Peyer's patch (tissue), 4 donors: ENCODE results near the gene CHIA. TPM values are rescaled to one million over a fixed set of nuclear protein-coding genes. Genes with fewer than 3 reads are reported as not detected.

ENCODE experiments used
- DNase-seq, 3 donors: peaks; one replicate each; pipeline ENCODE4 v3.0.0-alpha.2; 2017 to 2019
- H3K27ac ChIP-seq, 4 donors: fragments of 200-600 bp; sonication (generic); one replicate each; pipeline ENCODE4 v1.5.1; 2016 to 2019
- H3K27me3 ChIP-seq, 2 donors: fragments of 200-600 bp; sonication (generic); one replicate each; pipeline ENCODE4 v1.5.1; 2019
- H3K36me3 ChIP-seq, 3 donors: fragments of 200-600 bp; sonication (generic); one replicate each; pipeline ENCODE4 v1.5.1; 2016 to 2019
- H3K4me1 ChIP-seq, 4 donors: fragments of 200-600 bp; sonication (generic); one replicate each; pipeline ENCODE4 v1.5.1; 2016 to 2019
- H3K4me3 ChIP-seq, 4 donors: fragments of 200-600 bp; sonication (generic); 1 replicate in 3 of 4; 2 replicates in 1 of 4; pipeline ENCODE4 v1.5.1; 2016 to 2019; ENCODE audit warnings: mild to moderate bottlenecking in 1 of 4
- H3K9me3 ChIP-seq, 4 donors: fragments of 200-600 bp; sonication (generic); one replicate each; pipeline ENCODE4 v1.5.1; 2016 to 2019; ENCODE audit warnings: mild to moderate bottlenecking in 1 of 4
- CTCF ChIP-seq, 6 experiments: fragments of 450-650 bp in 4 of 6; fragments of 200-600 bp in 2 of 6; sonication (generic) in 1 of 6; IDR thresholded peaks; one replicate each; pipeline ENCODE4 v1.5.1; 2017 to 2019; ENCODE audit warnings: antibody characterized with exemption in 6 of 6, mild to moderate bottlenecking in 3 of 6, moderate library complexity in 1 of 6
- POLR2A ChIP-seq, 2 donors: fragments of 450-650 bp; IDR thresholded peaks; one replicate each; pipeline ENCODE4 v1.5.1; 2017; ENCODE audit warnings: antibody characterized with exemption in 2 of 2, mild to moderate bottlenecking in 2 of 2, moderate library complexity in 2 of 2
- total RNA-seq, 4 donors: library from RNA; depleted of rRNA; stranded (reverse); fragments of >200 nt; gene quantifications; one replicate each; pipeline ENCODE4 v1.1.0, GENCODE V29; 2016

CHIA gene
- total RNA-seq, 4 donors from 2014 or later: not detected

- DNase-seq: no peak
- Histone ChIP-seq H3K9me3 (peaks cover 0 to 2% (median 0%) of the 10 kb centered on the region in 4 donors), H3K27me3 (no peaks in the 10 kb centered on the region)
Measured at GRCh38 chr1:111302374-111302773, 11.7 kb downstream of the CHIA start.

GRCh38 chr1:111309690-111310089, 19.0 kb downstream of the CHIA start:
- Histone ChIP-seq H3K27ac (no peak overlapping the region), H3K4me3 (no peak overlapping the region), H3K9me3 (peaks cover 0 to 2% (median 0%) of the 10 kb centered on the region in 4 donors), H3K36me3 (no peaks in the 10 kb centered on the region), H3K27me3 (no peaks in the 10 kb centered on the region), H3K4me1 (no peaks in the 10 kb centered on the region)
- TF ChIP-seq CTCF (IDR thresholded peaks at IDR 0.05) (no peak), POLR2A (IDR thresholded peaks at IDR 0.05) (no peak)
- DNase-seq: no peak

More at GRCh38 chr1:111302374-111302773, 11.7 kb downstream of the CHIA start:
- Histone ChIP-seq H3K27ac (no peak overlapping the region), H3K36me3 (no peaks in the 10 kb centered on the region), H3K4me3 (no peak overlapping the region), H3K4me1 (no peaks in the 10 kb centered on the region)
- TF ChIP-seq POLR2A (IDR thresholded peaks at IDR 0.05): no peak
- TF ChIP-seq CTCF (IDR thresholded peaks at IDR 0.05): no peak

GRCh38 chr1:111318523-111318922, 27.9 kb downstream of the CHIA start:
- Histone ChIP-seq H3K27ac (no peak overlapping the region), H3K27me3 (no peaks in the 10 kb centered on the region), H3K4me3 (no peak overlapping the region), H3K4me1 (no peaks in the 10 kb centered on the region), H3K9me3 (no peaks in the 10 kb centered on the region), H3K36me3 (no peaks in the 10 kb centered on the region)
- TF ChIP-seq POLR2A (IDR thresholded peaks at IDR 0.05): no peak
- no peak for TF ChIP-seq CTCF (IDR thresholded peaks at IDR 0.05)
- DNase-seq: no peak

GRCh38 chr1:111320066-111320879, 29.6 kb downstream of the CHIA start:
- DNase-seq: no peak
- Histone ChIP-seq H3K4me3 (no peak overlapping the region), H3K27me3 (no peaks in the 10 kb centered on the region), H3K27ac (no peak overlapping the region), H3K4me1 (no peaks in the 10 kb centered on the region), H3K36me3 (no peaks in the 10 kb centered on the region), H3K9me3 (no peaks in the 10 kb centered on the region)
- no peak for TF ChIP-seq POLR2A (IDR thresholded peaks at IDR 0.05)
- no peak for TF ChIP-seq CTCF (IDR thresholded peaks at IDR 0.05)

- no peaks in the 10 kb centered on the region for H3K4me1 ChIP-seq
- TF ChIP-seq CTCF (IDR thresholded peaks at IDR 0.05) (no peak), POLR2A (IDR thresholded peaks at IDR 0.05) (no peak)
- H3K27ac ChIP-seq: no peak overlapping the region
- H3K4me3 ChIP-seq: no peak overlapping the region
- no peaks in the 10 kb centered on the region for H3K9me3 ChIP-seq
- no peaks in the 10 kb centered on the region for H3K27me3 ChIP-seq
- no peak for DNase-seq
- no peaks in the 10 kb centered on the region for H3K36me3 ChIP-seq
Measured at GRCh38 chr1:111323231-111323630, 32.6 kb downstream of the CHIA start.
